ENCODE data around the gene DLG2. TPM values are rescaled to one million over a fixed set of nuclear protein-coding genes. Genes with fewer than 3 reads are reported as not detected.

DLG2 gene
- total and polyA plus RNA-seq, 2 of the 8 experiments (the other 6 are each of a cell fraction or from before 2014, with no cell fraction given): 1.7 to 14.3 TPM

DNA sequence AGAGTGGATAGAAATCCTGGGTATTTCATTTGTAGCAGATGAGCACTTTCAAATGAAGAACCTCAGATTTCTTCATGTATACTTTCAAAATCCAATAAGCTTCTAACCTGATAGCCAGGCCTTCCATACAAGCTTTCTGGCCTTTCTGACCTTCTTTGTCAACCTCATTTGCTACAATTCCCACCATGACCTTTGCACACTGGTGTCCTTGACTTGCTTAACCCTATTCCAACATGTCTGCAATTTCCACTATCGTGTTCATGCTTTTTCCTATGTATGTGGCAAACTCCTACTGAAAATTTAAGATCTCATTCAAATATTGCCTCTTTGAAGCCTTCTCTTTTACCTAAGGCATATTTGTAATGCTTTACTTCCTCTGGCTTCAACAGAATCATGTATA lies 2098.9 kb downstream of the DLG2 start (continued):
- TF ChIP-seq CTCF (IDR thresholded peaks at IDR 0.05; ENCODE audit: control extremely low read depth in 1 of 3, insufficient read depth in 1 of 3, low read depth in 1 of 3, low read length in 3 of 3) (no peak), CEBPB (IDR thresholded peaks at IDR 0.05; ENCODE audit: low read depth, low read length) (no peak), CREB1 (IDR thresholded peaks at IDR 0.05) (no peak)
